K562 (cell line): Measurements from ENCODE around the gene SLC28A1. TPM values are rescaled to one million over a fixed set of nuclear protein-coding genes. Genes with fewer than 3 reads are reported as not detected.

Experiments
- ATAC-seq: fragments of 200-7000 bp; cut with Tn5 transposase; 3 replicates; pipeline ENCODE4 v1.9.1; 2020; ENCODE audit warnings: moderate library complexity
- BruUV-seq: library from RNA; stranded (reverse); fragments of 400-500 nt; replicated peaks from 2 replicates; lab custom pipeline; 2021; lab: Mats Ljungman, UMichigan
- CTCF ChIA-PET: fragments of 300-600 bp; formaldehyde crosslinking; extraction: SDS; loops from one replicate; lab custom pipeline; 2021; ENCODE audit warnings: low intra/inter-chr PET ratio; lab: Yijun Ruan, JAX
- POLR2A ChIA-PET: fragments of 300-600, 350-650 bp; sonication (Branson Sonifier 250); formaldehyde crosslinking; extraction: SDS; loops from one replicate; lab custom pipeline; 2021; ENCODE audit warnings: antibody characterized with exemption, inconsistent platforms; lab: Yijun Ruan, JAX
- DNase-seq, 4 experiments: peaks; one replicate each; pipeline versions ENCODE4 v3.0.0 to v3.0.0-alpha.2; 2011 to 2018; ENCODE audit warnings: low spot score in 3 of 4, mixed read lengths in 3 of 4; ENCODE audit errors: extremely low read depth in 1 of 4
- FAIRE-seq: peaks from 2 replicates; lab custom pipeline; 2011; peaks lifted over from hg19 to GRCh38; lab: Jason Lieb, UNC
- H2AFZ ChIP-seq: 2 replicates; pipeline ENCODE4 v1.6.0; 2011; ENCODE audit warnings: low read depth, low read length, control low read depth, inconsistent platforms
- H3K27ac ChIP-seq: fragments of 200-600 bp; 3 replicates; pipeline ENCODE4 v1.8.0; 2011; ENCODE audit warnings: low read depth, mild to moderate bottlenecking, control low read depth, inconsistent platforms, low read length, moderate library complexity, mixed read lengths; ENCODE audit errors: extremely low read depth
- H3K27me3 ChIP-seq, 2 experiments: fragments of 300-600 bp in 1 of 2; 2 replicates in 1 of 2; 3 replicates in 1 of 2; pipeline versions ENCODE4 v1.6.0 to v1.8.0; 2011; ENCODE audit warnings: inconsistent platforms in 2 of 2, low read length in 2 of 2, mild to moderate bottlenecking in 1 of 2, mixed read lengths in 1 of 2, moderate library complexity in 1 of 2; ENCODE audit not compliant: control insufficient read depth in 2 of 2, insufficient read depth in 2 of 2
- H3K36me3 ChIP-seq: fragments of 300-600 bp; 3 replicates; pipeline ENCODE4 v1.8.0; 2011; ENCODE audit warnings: mild to moderate bottlenecking, low read length, inconsistent platforms; ENCODE audit not compliant: control insufficient read depth, insufficient read depth
- H3K4me1 ChIP-seq, 2 experiments: fragments of 200-600 bp in 1 of 2; replicated peaks in 1 of 2; 2 replicates in 1 of 2; 3 replicates in 1 of 2; pipeline versions ENCODE4 v1.5.1 to v1.8.0; 2011; ENCODE audit warnings: inconsistent platforms in 2 of 2, low read length in 2 of 2, mild to moderate bottlenecking in 1 of 2, mixed read lengths in 1 of 2, moderate library complexity in 1 of 2; ENCODE audit not compliant: control insufficient read depth in 2 of 2, insufficient read depth in 2 of 2
- H3K4me2 ChIP-seq: 2 replicates; pipeline ENCODE4 v1.6.1; 2011; ENCODE audit warnings: low read length, control low read depth, inconsistent platforms, mixed read lengths; ENCODE audit not compliant: insufficient read depth
- H3K4me3 ChIP-seq: fragments of 200-600 bp; sonication (generic), shearing (Covaris generic); 2 replicates; pipeline ENCODE4 v1.5.1; 2016; ENCODE audit warnings: control low read depth, inconsistent platforms
- H3K79me2 ChIP-seq: fragments of 200-600 bp; 3 replicates; pipeline ENCODE4 v1.8.0; 2011; ENCODE audit warnings: low read length, inconsistent platforms; ENCODE audit not compliant: control insufficient read depth, insufficient read depth
- H3K9ac ChIP-seq, 2 experiments: 2 replicates each; pipeline versions ENCODE4 v1.6.0 to v1.6.1; 2011; ENCODE audit warnings: low read depth in 2 of 2, low read length in 2 of 2, control low read depth in 1 of 2, inconsistent platforms in 1 of 2, mild to moderate bottlenecking in 1 of 2, mixed read lengths in 1 of 2; ENCODE audit not compliant: insufficient read depth in 1 of 2
- H3K9me1 ChIP-seq: one replicate; pipeline ENCODE4 v1.6.0; 2011; ENCODE audit warnings: inconsistent platforms, mild to moderate bottlenecking, low read length, moderate library complexity; ENCODE audit not compliant: control insufficient read depth, insufficient read depth
- H3K9me3 ChIP-seq: replicated peaks from 2 replicates; pipeline ENCODE4 v1.5.1; 2011; ENCODE audit warnings: low read depth, low read length, inconsistent platforms; ENCODE audit not compliant: control insufficient read depth, insufficient read depth
- H4K20me1 ChIP-seq: replicated peaks from 2 replicates; pipeline ENCODE4 v1.6.1; 2011; ENCODE audit warnings: low read length, inconsistent platforms, mixed read lengths; ENCODE audit not compliant: control insufficient read depth, insufficient read depth
- GATA2 ChIP-seq: sonication (generic); formaldehyde crosslinking; IDR thresholded peaks from 2 replicates; pipeline ENCODE4 v1.4.0; 2020; ENCODE audit warnings: mild to moderate bottlenecking, missing genetic modification reagents
- MYNN ChIP-seq, 2 experiments: sonication (generic); formaldehyde crosslinking in 1 of 2; IDR thresholded peaks; 2 replicates each; pipeline versions ENCODE4 v1.5.0 to v1.6.1; 2016 to 2020; ENCODE audit warnings: antibody characterized with exemption in 1 of 2, missing genetic modification reagents in 1 of 2
- NCOR1 ChIP-seq: fragments of 450-650 bp; IDR thresholded peaks from 2 replicates; pipeline ENCODE4 v1.6.1; 2016; ENCODE audit warnings: mild to moderate bottlenecking, moderate library complexity
- PHF8 ChIP-seq: fragments of 200-600 bp; sonication (generic); IDR thresholded peaks from 2 replicates; pipeline ENCODE4 v1.6.1; 2012; ENCODE audit warnings: mixed run types, mild to moderate bottlenecking, inconsistent platforms, low read length, moderate library complexity, borderline replicate concordance
- POLR2G ChIP-seq: fragments of 200-400 bp; formaldehyde crosslinking; IDR thresholded peaks from 2 replicates; pipeline ENCODE4 v1.6.1; 2017; ENCODE audit warnings: low read depth, mild to moderate bottlenecking, antibody characterized with exemption, low read length, moderate library complexity
- RBM14 ChIP-seq: fragments of 200-400 bp; formaldehyde crosslinking; IDR thresholded peaks from 2 replicates; pipeline ENCODE4 v1.6.1; 2018; ENCODE audit warnings: low read depth, mild to moderate bottlenecking, low read length, moderate library complexity, borderline replicate concordance; ENCODE audit not compliant: insufficient read depth
- TBL1XR1 ChIP-seq, 2 experiments: IDR thresholded peaks; 2 replicates each; pipeline ENCODE4 v1.6.1; 2012; ENCODE audit warnings: improper control_type of control experiment in 2 of 2, low read length in 2 of 2, mild to moderate bottlenecking in 1 of 2
- TCF3 ChIP-seq: sonication (generic); formaldehyde crosslinking; IDR thresholded peaks from 2 replicates; pipeline ENCODE4 v1.4.0; 2020; ENCODE audit warnings: mild to moderate bottlenecking, missing genetic modification reagents
- XRCC3 ChIP-seq: fragments of 450-650 bp; IDR thresholded peaks from 2 replicates; pipeline ENCODE4 v1.6.1; 2017; ENCODE audit warnings: mild to moderate bottlenecking, moderate library complexity
- ZFP36 ChIP-seq: fragments of 150-350 bp; IDR thresholded peaks from 2 replicates; pipeline ENCODE4 v1.6.1; 2018; ENCODE audit warnings: low read length, low read depth; ENCODE audit not compliant: partially characterized antibody
- ZNF644 ChIP-seq: fragments of 200-800 bp; sonication (Bioruptor generic); IDR thresholded peaks from 2 replicates; pipeline ENCODE4 v1.6.1; 2016; ENCODE audit warnings: low read depth, missing genetic modification characterization, missing compliant biosample characterization
- WGBS: fragments of 100-300 bp; shearing (Covaris generic); methylation state at CpG from one replicate; pipeline ENCODE4 v1.1.6; 2016; ENCODE audit warnings: low coverage, mixed read lengths; ENCODE audit not compliant: insufficient coverage; ENCODE audit errors: missing lambda C conversion rate; 5-methylcytosine and 5-hydroxymethylcytosine counted together
- in situ Hi-C: fragments of 300-500 bp; cut with MboI; formaldehyde crosslinking; loops from 4 replicates; pipeline ENCODE4 v1.15.0; 2018; ENCODE audit warnings: inconsistent platforms, mixed read lengths
- intact Hi-C: fragments of 100-400 bp; cut with micrococcal nuclease; formaldehyde crosslinking; loops from 2 replicates; pipeline ENCODE4 v1.14.2; 2022
- polyA plus RNA-seq, 8 experiments: library from polyadenylated mRNA; depleted of rRNA in 4 of 8; stranded (reverse) in 5 of 8; unstranded in 3 of 8; fragments of >200 nt; fragmentation: Nextera tagmentation in 2 of 8; fragmentation: Illumina TruSeq in 1 of 8; extraction: Ambion mirVana in 2 of 8; extraction: Trizol in 1 of 8; gene quantifications; 2 replicates each; pipeline versions ENCODE4 v1.2.1 to v1.2.3, GENCODE V29; 2011 to 2014; ENCODE audit warnings: inconsistent platforms in 1 of 8, missing spikeins in 1 of 8
- total RNA-seq, 7 experiments: library from RNA; depleted of rRNA in 6 of 7; stranded (reverse); fragments of >200 nt in 6 of 7; fragmentation: Illumina TruSeq in 2 of 7; extraction: Trizol in 2 of 7; gene quantifications; 2 replicates each; pipeline versions ENCODE4 v1.2.1 to v1.2.3, GENCODE V29; 2011 to 2021; ENCODE audit warnings: low replicate concordance in 1 of 7
- TF ChIP-seq, protein P1 (sequence below): fragments of 250-450 bp; sonication (Bioruptor Pico); IDR thresholded peaks from 2 replicates; pipeline ENCODE4 v1.8.0; 2021; ENCODE audit warnings: borderline replicate concordance, mild to moderate bottlenecking, moderate library complexity; ENCODE audit not compliant: poor library complexity, severe bottlenecking
- TF ChIP-seq, protein P2 (sequence below): fragments of 150-350 bp; conservative IDR thresholded peaks from 2 replicates; pipeline ENCODE4 v1.6.1; 2014; ENCODE audit warnings: low read length
- TF ChIP-seq, protein P3 (sequence below): fragments of 450-650 bp; IDR thresholded peaks from one replicate; pipeline ENCODE4 v1.6.1; 2018; ENCODE audit warnings: mild to moderate bottlenecking, moderate library complexity; ENCODE audit not compliant: partially characterized antibody
- TF ChIP-seq, protein P4 (sequence below): sonication (generic); formaldehyde crosslinking; IDR thresholded peaks from 2 replicates; pipeline ENCODE4 v1.9.0; 2022; ENCODE audit warnings: mild to moderate bottlenecking, missing genetic modification reagents

SLC28A1 gene
- total and polyA plus RNA-seq, 9 of the 15 experiments (the other 6 are each of a cell fraction or from before 2014, with no cell fraction given) = 0.04 TPM; not detected in 8

DNA sequence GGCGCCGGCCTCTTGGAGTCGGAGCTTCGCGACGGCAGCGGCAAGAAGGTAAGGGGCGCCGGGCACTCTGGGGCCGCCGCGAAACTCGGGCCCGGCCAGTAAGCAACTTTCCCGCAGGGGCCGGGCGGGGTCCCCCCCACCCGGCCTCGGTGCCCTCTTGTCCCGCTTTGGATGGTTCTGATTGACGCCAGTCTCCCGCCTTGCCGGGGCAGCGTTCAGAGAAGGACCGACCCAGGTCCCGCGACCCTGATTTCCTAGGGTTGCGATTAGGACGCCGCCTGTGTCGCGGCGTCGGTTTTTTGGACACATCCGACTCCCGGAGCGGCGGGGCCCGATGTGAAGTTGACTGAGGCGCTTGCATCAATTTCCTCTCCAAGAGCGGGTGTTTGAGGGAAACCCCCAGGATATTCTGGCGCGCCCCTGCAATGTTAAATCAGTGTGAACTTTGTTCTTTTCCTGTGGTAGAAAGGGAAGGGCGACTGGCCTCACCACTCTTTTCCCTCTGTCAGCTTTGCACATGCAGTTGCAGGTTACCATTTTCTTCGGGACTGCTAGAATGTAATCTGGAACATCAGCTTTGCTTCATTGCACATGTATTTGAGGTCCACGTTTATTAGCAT is 97.9 kb downstream of the SLC28A1 start:
- FAIRE-seq = peak; percentile 72
- peak overlapping the region; percentile 87 for H2AFZ ChIP-seq
- TF ChIP-seq MYNN (IDR thresholded peaks at IDR 0.05) (no peak), MYNN (CRISPR knock-in tag; IDR thresholded peaks at IDR 0.05) (no peak), ZFP36 (no peak), RBM14 (no peak), XRCC3 (no peak), TBL1XR1 (IDR thresholded peaks at IDR 0.05; ENCODE audit: low read length in 2 of 2) (no peak), PHF8 (no peak), NCOR1 (no peak), POLR2G (no peak), GATA2 (CRISPR knock-in tag) (0 out of 2 replicates have a peak, but pooled peaks have one; percentile 33), TCF3 (CRISPR knock-in tag) (no peak), ZNF644 (tag) (no peak)
- TF ChIP-seq, protein P1, sequence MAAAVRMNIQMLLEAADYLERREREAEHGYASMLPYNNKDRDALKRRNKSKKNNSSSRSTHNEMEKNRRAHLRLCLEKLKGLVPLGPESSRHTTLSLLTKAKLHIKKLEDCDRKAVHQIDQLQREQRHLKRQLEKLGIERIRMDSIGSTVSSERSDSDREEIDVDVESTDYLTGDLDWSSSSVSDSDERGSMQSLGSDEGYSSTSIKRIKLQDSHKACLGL (CRISPR knock-in tag) = no peak
- TF ChIP-seq, protein P2, sequence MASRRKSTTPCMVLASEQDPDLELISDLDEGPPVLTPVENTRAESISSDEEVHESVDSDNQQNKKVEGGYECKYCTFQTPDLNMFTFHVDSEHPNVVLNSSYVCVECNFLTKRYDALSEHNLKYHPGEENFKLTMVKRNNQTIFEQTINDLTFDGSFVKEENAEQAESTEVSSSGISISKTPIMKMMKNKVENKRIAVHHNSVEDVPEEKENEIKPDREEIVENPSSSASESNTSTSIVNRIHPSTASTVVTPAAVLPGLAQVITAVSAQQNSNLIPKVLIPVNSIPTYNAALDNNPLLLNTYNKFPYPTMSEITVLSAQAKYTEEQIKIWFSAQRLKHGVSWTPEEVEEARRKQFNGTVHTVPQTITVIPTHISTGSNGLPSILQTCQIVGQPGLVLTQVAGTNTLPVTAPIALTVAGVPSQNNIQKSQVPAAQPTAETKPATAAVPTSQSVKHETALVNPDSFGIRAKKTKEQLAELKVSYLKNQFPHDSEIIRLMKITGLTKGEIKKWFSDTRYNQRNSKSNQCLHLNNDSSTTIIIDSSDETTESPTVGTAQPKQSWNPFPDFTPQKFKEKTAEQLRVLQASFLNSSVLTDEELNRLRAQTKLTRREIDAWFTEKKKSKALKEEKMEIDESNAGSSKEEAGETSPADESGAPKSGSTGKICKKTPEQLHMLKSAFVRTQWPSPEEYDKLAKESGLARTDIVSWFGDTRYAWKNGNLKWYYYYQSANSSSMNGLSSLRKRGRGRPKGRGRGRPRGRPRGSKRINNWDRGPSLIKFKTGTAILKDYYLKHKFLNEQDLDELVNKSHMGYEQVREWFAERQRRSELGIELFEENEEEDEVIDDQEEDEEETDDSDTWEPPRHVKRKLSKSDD = no peak
- TF ChIP-seq, protein P3, sequence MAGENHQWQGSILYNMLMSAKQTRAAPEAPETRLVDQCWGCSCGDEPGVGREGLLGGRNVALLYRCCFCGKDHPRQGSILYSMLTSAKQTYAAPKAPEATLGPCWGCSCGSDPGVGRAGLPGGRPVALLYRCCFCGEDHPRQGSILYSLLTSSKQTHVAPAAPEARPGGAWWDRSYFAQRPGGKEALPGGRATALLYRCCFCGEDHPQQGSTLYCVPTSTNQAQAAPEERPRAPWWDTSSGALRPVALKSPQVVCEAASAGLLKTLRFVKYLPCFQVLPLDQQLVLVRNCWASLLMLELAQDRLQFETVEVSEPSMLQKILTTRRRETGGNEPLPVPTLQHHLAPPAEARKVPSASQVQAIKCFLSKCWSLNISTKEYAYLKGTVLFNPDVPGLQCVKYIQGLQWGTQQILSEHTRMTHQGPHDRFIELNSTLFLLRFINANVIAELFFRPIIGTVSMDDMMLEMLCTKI = no peak
- TF ChIP-seq, protein P4, sequence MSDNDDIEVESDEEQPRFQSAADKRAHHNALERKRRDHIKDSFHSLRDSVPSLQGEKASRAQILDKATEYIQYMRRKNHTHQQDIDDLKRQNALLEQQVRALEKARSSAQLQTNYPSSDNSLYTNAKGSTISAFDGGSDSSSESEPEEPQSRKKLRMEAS (CRISPR knock-in tag) = 0 out of 2 replicates have a peak, but pooled peaks have one; percentile 1

More for the DNA sequence above, 97.9 kb downstream of the SLC28A1 start:
- peaks cover 57% of the 10 kb centered on the region for H3K79me2 ChIP-seq
- POLR2A ChIA-PET = interaction anchor here (0.7 to 2.1 kb wide), 5 partner anchors 11 to 1399 kb away, joined by 3 to 11 read pairs (median 3); no protein-coding TSS in a partner anchor
- peaks cover 3% of the 10 kb centered on the region; the same call in 1 of the 3 replicates for H3K36me3 ChIP-seq
- peak overlapping the region; percentile 87 for H3K4me2 ChIP-seq
- peaks cover 28 to 31% of the 10 kb centered on the region in 2 experiments for H3K4me1 ChIP-seq
- peak overlapping the region; percentile 93; the same call in 2 of the 3 replicates for H3K27ac ChIP-seq
- H3K4me3 ChIP-seq = peak overlapping the region; percentile 71
- no peaks in the 10 kb centered on the region for H3K27me3 ChIP-seq
- under 1% methylated on average over 32 of the region's 46 CpGs for WGBS
- ATAC-seq (no peak), DNase-seq (peak in 2 of 4 experiments; percentile 38 to 66)
- CTCF ChIA-PET = no interaction called here
- H4K20me1 ChIP-seq = peaks cover 3% of the 10 kb centered on the region; the same call in 1 of the 2 replicates
- in situ Hi-C loops (no loop called here), intact Hi-C loops (loop anchor here (2.0 kb wide), 1 partner anchor 22 kb away; no protein-coding TSS in a partner anchor)
- no peaks in the 10 kb centered on the region for H3K9me3 ChIP-seq
- peak overlapping the region; percentile 78 to 95 for H3K9ac ChIP-seq
- H3K9me1 ChIP-seq = no peaks in the 10 kb centered on the region
- BruUV-seq = no TSS peak
